KMS-11 (cell line): ENCODE results near the gene PTPRN2.

Experiments used
- H2AFZ ChIP-seq: fragments of 200-600 bp; sonication (generic); 2 replicates; pipeline ENCODE4 v1.6.1; 2016; ENCODE audit warnings: antibody characterized with exemption, mixed run types, low read depth
- H3K27ac ChIP-seq: fragments of 200-600 bp; sonication (generic); 2 replicates; pipeline ENCODE4 v1.6.1; 2016; ENCODE audit warnings: mild to moderate bottlenecking, mixed run types
- H3K27me3 ChIP-seq: fragments of 200-600 bp; sonication (generic); 2 replicates; pipeline ENCODE4 v1.6.1; 2017; ENCODE audit warnings: mild to moderate bottlenecking, low read depth, mixed run types, moderate library complexity; ENCODE audit not compliant: insufficient read depth
- H3K36me3 ChIP-seq: fragments of 200-600 bp; sonication (generic); 2 replicates; pipeline ENCODE4 v1.6.1; 2017; ENCODE audit warnings: mild to moderate bottlenecking, mixed run types; ENCODE audit not compliant: insufficient read depth
- H3K4me1 ChIP-seq: fragments of 200-600 bp; sonication (generic); 2 replicates; pipeline ENCODE4 v1.6.1; 2016; ENCODE audit warnings: mild to moderate bottlenecking, low read depth, mixed run types; ENCODE audit not compliant: poor library complexity, severe bottlenecking
- H3K4me2 ChIP-seq: fragments of 200-600 bp; sonication (generic); 2 replicates; pipeline ENCODE4 v1.7.0; 2016; ENCODE audit warnings: mild to moderate bottlenecking, mixed run types
- H3K4me3 ChIP-seq: fragments of 200-600 bp; sonication (generic); IDR thresholded peaks from 2 replicates; pipeline ENCODE4 v1.6.1; 2017; ENCODE audit warnings: low read depth, low read length, mixed read lengths; ENCODE audit not compliant: insufficient read depth
- H3K79me2 ChIP-seq: fragments of 200-600 bp; sonication (generic); 2 replicates; pipeline ENCODE4 v1.6.1; 2016; ENCODE audit warnings: low read depth, mixed run types; ENCODE audit not compliant: insufficient read depth
- H3K9ac ChIP-seq: fragments of 200-600 bp; sonication (generic); 2 replicates; pipeline ENCODE4 v1.6.1; 2016; ENCODE audit warnings: mild to moderate bottlenecking, mixed run types
- H4K20me1 ChIP-seq: fragments of 200-600 bp; sonication (generic); 2 replicates; pipeline ENCODE4 v1.6.1; 2016; ENCODE audit warnings: mild to moderate bottlenecking, mixed run types; ENCODE audit not compliant: insufficient read depth
- TF ChIP-seq, protein P1 (sequence below): fragments of 200-600 bp; sonication (generic); conservative IDR thresholded peaks from 2 replicates; pipeline ENCODE4 v1.6.1; 2017; ENCODE audit warnings: low read depth, mild to moderate bottlenecking, antibody characterized with exemption, low read length, moderate library complexity, mixed read lengths

The PTPRN2 gene

DNA sequence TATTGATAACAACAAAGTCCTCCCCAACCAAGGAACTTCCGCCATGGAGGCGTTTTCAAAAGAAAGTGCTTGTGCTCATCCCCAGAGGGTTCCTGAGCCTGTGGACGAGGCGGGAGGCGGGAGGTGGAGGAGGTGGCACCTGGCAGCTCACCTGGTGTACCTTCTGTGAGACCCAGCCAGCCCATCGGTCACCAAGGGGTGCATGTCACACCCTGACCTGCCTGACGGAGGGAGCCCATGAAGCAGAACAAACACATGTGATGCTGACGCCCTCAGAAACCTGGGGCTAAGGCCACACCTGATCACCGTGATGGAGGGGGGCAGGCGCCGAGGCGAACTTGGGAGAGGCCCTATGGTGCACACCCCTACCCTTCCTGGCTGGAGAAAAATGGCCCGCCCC, 792.0 kb downstream of the PTPRN2 start:
- H3K79me2 ChIP-seq = no peaks in the 10 kb centered on the region
- H4K20me1 ChIP-seq = no peaks in the 10 kb centered on the region
- H3K27ac ChIP-seq = no peak overlapping the region
- no peaks in the 10 kb centered on the region for H3K36me3 ChIP-seq
- no peak overlapping the region for H3K9ac ChIP-seq
- no peak overlapping the region for H3K4me2 ChIP-seq
- H3K27me3 ChIP-seq = peaks cover 8% of the 10 kb centered on the region; the same call in 1 of the 2 replicates
- no peak overlapping the region for H2AFZ ChIP-seq
- TF ChIP-seq, protein P1, sequence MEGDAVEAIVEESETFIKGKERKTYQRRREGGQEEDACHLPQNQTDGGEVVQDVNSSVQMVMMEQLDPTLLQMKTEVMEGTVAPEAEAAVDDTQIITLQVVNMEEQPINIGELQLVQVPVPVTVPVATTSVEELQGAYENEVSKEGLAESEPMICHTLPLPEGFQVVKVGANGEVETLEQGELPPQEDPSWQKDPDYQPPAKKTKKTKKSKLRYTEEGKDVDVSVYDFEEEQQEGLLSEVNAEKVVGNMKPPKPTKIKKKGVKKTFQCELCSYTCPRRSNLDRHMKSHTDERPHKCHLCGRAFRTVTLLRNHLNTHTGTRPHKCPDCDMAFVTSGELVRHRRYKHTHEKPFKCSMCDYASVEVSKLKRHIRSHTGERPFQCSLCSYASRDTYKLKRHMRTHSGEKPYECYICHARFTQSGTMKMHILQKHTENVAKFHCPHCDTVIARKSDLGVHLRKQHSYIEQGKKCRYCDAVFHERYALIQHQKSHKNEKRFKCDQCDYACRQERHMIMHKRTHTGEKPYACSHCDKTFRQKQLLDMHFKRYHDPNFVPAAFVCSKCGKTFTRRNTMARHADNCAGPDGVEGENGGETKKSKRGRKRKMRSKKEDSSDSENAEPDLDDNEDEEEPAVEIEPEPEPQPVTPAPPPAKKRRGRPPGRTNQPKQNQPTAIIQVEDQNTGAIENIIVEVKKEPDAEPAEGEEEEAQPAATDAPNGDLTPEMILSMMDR = no peak
- no peak overlapping the region for H3K4me3 ChIP-seq
- H3K4me1 ChIP-seq = no peaks in the 10 kb centered on the region

DNA sequence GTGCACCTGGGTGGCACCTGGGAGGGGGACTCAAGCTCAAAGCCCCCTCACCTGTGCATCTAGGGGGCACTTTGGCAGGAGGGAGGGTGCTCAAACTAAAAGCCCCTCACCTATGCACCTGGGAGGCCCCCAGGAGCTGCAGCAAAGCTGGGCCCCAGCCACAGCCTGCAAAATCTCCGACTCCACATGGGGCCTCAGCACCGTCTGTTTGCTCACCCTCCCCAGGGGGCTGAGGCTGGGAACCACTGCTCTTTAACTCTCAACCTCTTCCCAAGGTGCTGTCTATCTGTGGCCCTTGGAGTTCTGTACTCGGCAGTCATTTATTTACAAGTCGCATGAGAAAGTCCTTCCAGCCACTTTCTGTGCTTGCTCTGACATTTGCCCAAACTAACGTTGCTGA, 792.4 kb downstream of the PTPRN2 start:
- TF ChIP-seq, protein P1 = no peak
- Histone ChIP-seq H3K27me3 (peaks cover 8% of the 10 kb centered on the region; the same call in 1 of the 2 replicates), H3K79me2 (no peaks in the 10 kb centered on the region), H3K4me3 (no peak overlapping the region), H3K27ac (no peak overlapping the region), H3K9ac (no peak overlapping the region), H4K20me1 (no peaks in the 10 kb centered on the region), H3K4me2 (no peak overlapping the region), H2AFZ (no peak overlapping the region), H3K36me3 (no peaks in the 10 kb centered on the region), H3K4me1 (no peaks in the 10 kb centered on the region)

DNA sequence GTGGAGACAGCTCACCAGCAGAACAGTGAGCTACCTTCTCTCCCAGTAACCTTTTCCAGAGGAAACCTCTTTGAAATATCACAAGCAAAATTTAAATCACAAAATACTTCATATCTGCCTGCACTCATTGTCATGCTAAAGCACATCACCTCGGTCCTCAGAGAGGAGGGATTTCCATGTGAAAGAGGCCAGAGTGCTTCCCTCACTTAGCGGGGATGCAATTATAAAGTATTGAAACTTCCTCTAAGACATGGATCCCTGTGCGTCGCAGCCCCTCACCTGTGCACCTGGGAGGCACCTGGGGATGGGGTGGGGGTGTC, 792.9 kb downstream of the PTPRN2 start:
- no peaks in the 10 kb centered on the region for H3K4me1 ChIP-seq
- no peaks in the 10 kb centered on the region for H3K36me3 ChIP-seq
- no peaks in the 10 kb centered on the region for H4K20me1 ChIP-seq
- no peak overlapping the region for H3K4me2 ChIP-seq
- H3K27me3 ChIP-seq = peaks cover 8% of the 10 kb centered on the region; the same call in 1 of the 2 replicates
- no peaks in the 10 kb centered on the region for H3K79me2 ChIP-seq
- no peak overlapping the region for H3K9ac ChIP-seq
- no peak overlapping the region for H3K4me3 ChIP-seq
- TF ChIP-seq, protein P1 = no peak
- no peak overlapping the region for H3K27ac ChIP-seq
- H2AFZ ChIP-seq = no peak overlapping the region

DNA sequence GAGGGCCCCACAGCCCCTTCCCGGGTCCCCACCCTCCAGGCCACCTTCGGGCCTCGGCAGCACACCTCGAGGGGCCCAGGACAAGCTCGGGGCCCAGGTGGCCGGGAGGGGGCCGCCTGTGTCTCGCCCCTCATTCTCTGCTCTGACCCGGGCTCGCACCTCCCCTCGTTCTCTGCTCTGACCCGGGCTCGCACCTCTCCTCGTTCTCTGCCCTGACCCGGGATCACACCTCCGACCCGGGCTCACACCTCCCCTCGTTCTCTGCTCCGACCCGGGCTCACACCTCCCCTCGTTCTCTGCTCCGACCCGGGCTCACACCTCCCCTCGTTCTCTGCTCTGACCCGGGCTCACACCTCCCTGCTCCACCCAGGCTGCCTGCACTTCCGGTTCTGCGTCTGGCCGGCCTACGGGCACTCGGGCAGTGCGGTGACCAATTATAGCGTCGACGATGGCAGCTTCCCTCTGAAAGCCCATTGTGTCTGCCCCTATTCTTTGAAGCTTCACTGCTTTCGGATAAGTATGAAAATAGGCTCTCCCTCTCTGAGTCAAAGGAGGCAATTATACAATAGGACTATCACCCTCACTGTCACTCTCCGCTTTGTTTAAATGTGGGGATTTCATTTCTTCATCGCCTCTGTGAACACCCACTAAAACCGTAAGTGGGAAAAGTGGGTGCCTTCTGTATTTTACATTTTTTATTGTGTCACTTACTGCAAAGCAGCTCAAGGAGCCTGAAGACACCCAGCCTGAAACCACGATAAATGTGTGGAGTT, 793.5 kb downstream of the PTPRN2 start:
- Histone ChIP-seq H3K4me3 (no peak overlapping the region), H3K36me3 (no peaks in the 10 kb centered on the region), H2AFZ (no peak overlapping the region), H3K9ac (no peak overlapping the region), H3K79me2 (no peaks in the 10 kb centered on the region), H3K27ac (no peak overlapping the region), H3K4me1 (no peaks in the 10 kb centered on the region), H3K4me2 (no peak overlapping the region), H4K20me1 (no peaks in the 10 kb centered on the region), H3K27me3 (peaks cover 8% of the 10 kb centered on the region; the same call in 1 of the 2 replicates)
- TF ChIP-seq, protein P1 = no peak
